GM12891 (cell line): Measurements from ENCODE around the gene ZNF213.
A peak's percentile ranks its signal among the peaks of the same experiment; 100 is the strongest.
"Not testable (repeated sequence)": the region's sequence is repeated elsewhere in the genome, so short reads cannot be mapped to it uniquely, and the experiment has no call there.

Source experiments
- DNase-seq: peaks from one replicate; pipeline ENCODE4 v3.0.0; 2011; ENCODE audit warnings: low spot score; ENCODE audit not compliant: insufficient read length
- FAIRE-seq: peaks from 2 replicates; lab custom pipeline; 2011; peaks lifted over from hg19 to GRCh38; lab: Jason Lieb, UNC
- PAX5 ChIP-seq: IDR thresholded peaks from 2 replicates; pipeline ENCODE4 v1.6.1; 2011; ENCODE audit warnings: low read length, moderate library complexity, mild to moderate bottlenecking; ENCODE audit not compliant: insufficient read depth, severe bottlenecking
- POLR2A ChIP-seq: IDR thresholded peaks from 2 replicates; pipeline ENCODE4 v1.6.1; 2011; ENCODE audit warnings: low read depth, low read length, control low read depth
- POLR2AphosphoS5 ChIP-seq: IDR thresholded peaks from 2 replicates; pipeline ENCODE4 v1.6.1; 2011; ENCODE audit warnings: low read depth, low read length, control low read depth
- POU2F2 ChIP-seq: IDR thresholded peaks from 2 replicates; pipeline ENCODE4 v1.6.1; 2011; ENCODE audit warnings: low read depth, mild to moderate bottlenecking, control low read depth, low read length, moderate library complexity
- SPI1 ChIP-seq: IDR thresholded peaks from 2 replicates; pipeline ENCODE4 v1.6.1; 2011; ENCODE audit warnings: low read depth, low read length, control low read depth
- TAF1 ChIP-seq: IDR thresholded peaks from 2 replicates; pipeline ENCODE4 v1.6.1; 2011; ENCODE audit warnings: low read depth, low read length, control low read depth

The ZNF213 gene

GRCh38 chr16:3131755-3132377 is 3.0 kb upstream of the ZNF213 start:
- no peak for TF ChIP-seq POU2F2
- no peak for TF ChIP-seq TAF1
- no peak for TF ChIP-seq PAX5
- no peak for TF ChIP-seq SPI1
- TF ChIP-seq POLR2A: no peak
- no peak for TF ChIP-seq POLR2AphosphoS5
- FAIRE-seq: no peak
- DNase-seq: peak; percentile 5

DNA sequence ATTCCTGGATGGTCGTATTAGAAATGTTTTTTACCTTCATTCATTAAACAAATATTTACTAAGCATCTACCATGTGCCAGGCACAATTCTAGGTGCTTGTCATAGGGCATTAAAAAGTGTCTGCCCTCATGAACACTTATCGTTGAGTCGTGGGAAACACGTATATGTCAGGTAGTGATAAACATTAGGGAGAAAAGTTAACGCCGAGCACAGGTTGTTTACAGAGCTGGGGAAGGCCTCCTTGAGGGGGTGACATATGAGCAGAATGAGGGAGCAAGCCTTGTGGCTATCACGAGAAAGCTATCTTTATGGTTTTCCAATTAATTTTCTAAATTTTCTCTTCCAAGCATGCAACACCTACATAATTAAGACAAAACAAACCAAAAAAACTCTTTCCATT is 985 bp upstream of the ZNF213 start:
- FAIRE-seq (no peak), DNase-seq (peak; percentile 1)
- TF ChIP-seq SPI1: no peak
- no peak for TF ChIP-seq POLR2AphosphoS5
- TF ChIP-seq PAX5: no peak
- no peak for TF ChIP-seq TAF1

DNA sequence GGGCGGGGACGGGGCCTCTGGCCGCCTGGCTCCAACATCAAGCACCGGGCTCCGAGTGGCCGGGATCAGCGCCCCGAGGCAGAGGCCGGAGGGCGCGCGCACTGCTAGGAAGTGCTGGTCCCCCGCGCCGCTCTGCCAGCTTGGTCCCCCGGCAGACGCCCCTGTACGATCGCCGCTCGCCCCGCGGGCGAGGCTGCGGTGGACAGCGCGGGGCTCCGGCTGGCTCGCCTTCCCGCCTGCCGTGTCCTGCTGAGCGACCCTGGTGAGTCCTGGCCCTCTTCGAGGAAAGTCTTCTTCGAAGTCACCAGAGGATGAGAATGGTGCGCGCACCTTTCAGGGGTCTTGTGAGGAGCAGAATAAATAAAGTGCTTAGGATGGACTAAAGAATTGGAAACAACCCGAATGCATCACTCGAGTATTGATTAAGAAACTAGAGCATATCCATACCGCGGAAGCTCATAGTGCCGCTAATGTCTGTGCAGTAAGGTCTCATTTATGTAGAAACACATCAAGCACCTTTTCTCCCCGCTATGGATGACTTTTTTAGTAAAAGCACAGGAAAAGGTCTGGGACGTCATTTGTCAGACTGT is 392 bp downstream of the ZNF213 start:
- TF ChIP-seq POLR2A (0 out of 2 replicates have a peak, but pooled peaks have one; percentile 7), TAF1 (no peak)
- FAIRE-seq: no peak
- no peak for DNase-seq

- TF ChIP-seq POU2F2 (no peak), POLR2A (no peak), PAX5 (no peak), POLR2AphosphoS5 (no peak), TAF1 (no peak), SPI1 (no peak)
- DNase-seq (no peak), FAIRE-seq (no peak)
Measured at GRCh38 chr16:3137267-3137666, 2.4 kb downstream of the ZNF213 start.

DNA sequence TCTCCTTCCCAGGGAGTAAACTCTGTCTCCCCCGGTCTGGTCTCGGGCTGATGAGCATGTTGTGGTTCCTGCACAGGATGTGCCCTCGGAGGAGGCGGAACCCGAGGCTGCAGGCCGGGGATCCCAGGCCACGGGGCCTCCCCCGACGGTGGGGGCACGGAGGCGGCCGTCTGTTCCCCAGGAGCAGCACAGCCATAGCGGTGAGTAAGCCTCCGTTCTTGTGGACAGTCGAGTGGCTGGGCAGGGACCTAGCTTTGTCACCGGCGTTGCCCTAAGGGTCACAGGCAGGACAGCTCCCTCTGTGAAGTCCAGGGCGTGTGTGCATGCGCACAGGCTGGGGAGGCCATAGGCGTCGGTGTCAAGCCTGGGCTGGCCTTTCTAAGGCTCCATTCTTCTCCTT is 3.5 kb downstream of the ZNF213 start:
- no peak for TF ChIP-seq POLR2AphosphoS5
- no peak for DNase-seq
- no peak for FAIRE-seq

DNA sequence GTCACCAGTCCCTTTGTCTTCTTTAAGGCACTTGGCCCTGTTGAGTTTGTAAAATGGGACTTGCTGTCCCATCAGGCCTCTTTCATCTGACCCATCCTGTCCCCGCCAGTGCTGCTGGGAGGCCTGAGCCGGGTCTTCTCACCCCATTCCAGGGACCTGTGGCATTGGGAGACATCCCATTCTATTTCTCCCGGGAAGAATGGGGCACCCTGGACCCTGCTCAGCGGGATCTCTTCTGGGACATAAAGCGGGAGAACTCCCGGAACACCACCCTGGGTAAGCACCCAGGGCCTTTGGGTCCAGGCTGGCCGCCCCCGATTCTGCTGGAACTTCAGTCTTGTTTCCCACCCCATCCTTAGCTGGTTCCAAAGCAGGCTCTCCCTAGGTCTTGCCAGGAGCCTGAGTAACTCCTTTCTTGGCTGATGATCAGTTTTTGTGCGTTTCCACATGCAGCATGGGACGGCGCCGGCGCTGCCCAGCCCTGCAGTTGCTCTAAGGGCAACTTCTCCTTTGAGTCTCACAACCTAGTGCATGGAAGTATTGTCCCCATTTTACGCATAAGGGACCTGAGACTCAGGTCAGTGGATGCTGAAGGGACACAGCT is 4.1 kb downstream of the ZNF213 start:
- DNase-seq (peak; percentile 2), FAIRE-seq (no peak)
- TF ChIP-seq POLR2A: no peak
- TF ChIP-seq TAF1: no peak
- TF ChIP-seq PAX5: no peak
- no peak for TF ChIP-seq POLR2AphosphoS5
- TF ChIP-seq SPI1: no peak
- no peak for TF ChIP-seq POU2F2

DNA sequence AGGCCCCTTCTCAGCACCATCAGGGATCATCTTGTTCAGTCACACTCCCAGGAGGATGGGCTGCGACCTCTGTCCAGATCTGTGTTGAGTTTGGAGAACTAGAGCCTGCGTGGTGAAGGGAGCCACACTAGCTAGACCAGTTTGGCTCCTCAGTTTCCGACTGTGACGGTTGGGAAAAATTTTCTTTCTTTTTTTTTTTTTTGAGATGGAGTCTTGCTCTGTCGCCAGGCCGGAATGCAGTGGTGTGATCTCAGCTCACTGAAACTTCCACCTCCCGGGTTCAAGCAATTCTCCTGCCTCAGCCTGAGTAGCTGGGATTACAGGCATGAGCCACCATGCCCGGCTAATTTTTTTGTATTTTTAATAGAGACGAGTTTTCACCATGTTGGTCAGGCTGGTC is 4.7 kb downstream of the ZNF213 start:
- not testable (repeated sequence) for FAIRE-seq, DNase-seq

- no peak for DNase-seq
- FAIRE-seq: no peak
- TF ChIP-seq TAF1: no peak
Measured at GRCh38 chr16:3140603-3141427, 6.0 kb downstream of the ZNF213 start.

DNA sequence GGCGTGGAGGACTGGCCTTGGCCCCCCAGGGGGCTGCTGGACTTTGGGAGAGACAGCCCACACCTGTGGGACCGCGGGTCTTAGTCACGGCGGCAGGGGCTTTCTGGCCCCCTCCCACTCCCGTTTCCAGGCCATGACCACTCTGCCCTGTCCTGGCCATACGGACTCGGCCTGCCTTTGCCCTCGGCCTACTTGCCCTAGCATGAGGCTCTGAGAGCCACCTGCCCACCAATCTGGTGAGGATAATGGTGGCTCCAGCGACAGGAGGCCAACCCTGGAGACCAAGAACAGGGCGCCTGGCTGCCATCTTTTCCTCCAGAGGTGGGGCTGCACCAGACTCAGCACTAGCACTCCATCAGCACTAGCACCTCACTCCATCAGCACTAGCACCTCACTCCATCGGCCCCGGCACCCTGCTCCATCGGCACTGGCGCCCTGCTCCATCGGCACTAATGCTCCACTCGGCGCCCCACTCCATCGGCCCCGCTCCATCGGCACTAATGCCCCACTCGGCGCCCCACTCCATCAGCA is 7.0 kb downstream of the ZNF213 start:
- DNase-seq (no peak), FAIRE-seq (no peak)
- TF ChIP-seq POLR2A: no peak
- TF ChIP-seq POU2F2: no peak
- no peak for TF ChIP-seq TAF1
- TF ChIP-seq SPI1: no peak
- no peak for TF ChIP-seq POLR2AphosphoS5
- no peak for TF ChIP-seq PAX5

- no peak for DNase-seq
- FAIRE-seq: no peak
- no peak for TF ChIP-seq PAX5
- TF ChIP-seq POLR2AphosphoS5: no peak
- no peak for TF ChIP-seq TAF1
- TF ChIP-seq POU2F2: no peak
- TF ChIP-seq SPI1: no peak
Measured at GRCh38 chr16:3142327-3142726, 7.5 kb downstream of the ZNF213 start.
